Hepatocyte (in vitro differentiated cells): ENCODE data around the gene SLC15A5. TPM values are rescaled to one million over a fixed set of nuclear protein-coding genes. Genes with fewer than 3 reads are reported as not detected.

Experiments used
- DNase-seq: peaks from one replicate; pipeline ENCODE4 v3.0.0-alpha.2; 2016; ENCODE audit warnings: low spot score
- H2AFZ ChIP-seq: fragments of 200-600 bp; sonication (generic); 2 replicates; pipeline ENCODE4 v1.6.0; 2016; ENCODE audit warnings: antibody characterized with exemption, mild to moderate bottlenecking
- H3K27ac ChIP-seq: fragments of 200-600 bp; sonication (generic); 2 replicates; pipeline ENCODE4 v1.5.1; 2016; ENCODE audit warnings: mild to moderate bottlenecking
- H3K27me3 ChIP-seq: fragments of 200-600 bp; sonication (generic); 2 replicates; pipeline ENCODE4 v1.6.1; 2016
- H3K36me3 ChIP-seq: fragments of 200-600 bp; sonication (generic); replicated peaks from 2 replicates; pipeline ENCODE4 v1.5.1; 2016; ENCODE audit warnings: low read depth; ENCODE audit not compliant: insufficient read depth
- H3K4me1 ChIP-seq: fragments of 200-600 bp; sonication (generic); 2 replicates; pipeline ENCODE4 v1.5.1; 2016; ENCODE audit warnings: mild to moderate bottlenecking, moderate library complexity; ENCODE audit not compliant: insufficient read depth
- H3K4me2 ChIP-seq: fragments of 200-600 bp; sonication (generic); 2 replicates; pipeline ENCODE4 v1.6.0; 2016
- H3K4me3 ChIP-seq: fragments of 200-600 bp; sonication (generic); 2 replicates; pipeline ENCODE4 v1.5.1; 2016; ENCODE audit warnings: mild to moderate bottlenecking
- H3K79me2 ChIP-seq: fragments of 200-600 bp; sonication (generic); 2 replicates; pipeline ENCODE4 v1.6.0; 2017; ENCODE audit warnings: mild to moderate bottlenecking
- H3K9me2 ChIP-seq: fragments of 200-600 bp; sonication (generic); replicated peaks from 2 replicates; pipeline ENCODE4 v1.6.0; 2017; ENCODE audit warnings: mild to moderate bottlenecking; ENCODE audit not compliant: insufficient read depth
- H3K9me3 ChIP-seq: fragments of 200-600 bp; sonication (generic); 2 replicates; pipeline ENCODE4 v1.5.1; 2016; ENCODE audit warnings: low read depth, mild to moderate bottlenecking
- H4K20me1 ChIP-seq: fragments of 200-600 bp; sonication (generic); 2 replicates; pipeline ENCODE4 v1.6.0; 2016; ENCODE audit warnings: mild to moderate bottlenecking; ENCODE audit not compliant: insufficient read depth, poor library complexity, severe bottlenecking
- CTCF ChIP-seq: fragments of 200-600 bp; sonication (generic); IDR thresholded peaks from 2 replicates; pipeline ENCODE4 v1.5.1; 2016; ENCODE audit warnings: antibody characterized with exemption, mild to moderate bottlenecking; ENCODE audit not compliant: poor library complexity
- EZH2 ChIP-seq: fragments of 200-600 bp; sonication (generic); IDR thresholded peaks from 2 replicates; pipeline ENCODE4 v1.6.1; 2016; ENCODE audit warnings: antibody characterized with exemption, mild to moderate bottlenecking, borderline replicate concordance
- EZH2phosphoT487 ChIP-seq: fragments of 200-600 bp; sonication (generic); IDR thresholded peaks from one replicate; pipeline ENCODE4 v1.6.1; 2018; ENCODE audit warnings: antibody characterized with exemption, mild to moderate bottlenecking, low read depth, moderate library complexity; ENCODE audit not compliant: unreplicated experiment, severe bottlenecking
- WGBS: methylation state at CpG from one replicate; pipeline ENCODE4 v1.1.6; 2016; ENCODE audit warnings: low lambda C conversion rate; ENCODE audit errors: missing lambda C conversion rate; 5-methylcytosine and 5-hydroxymethylcytosine counted together
- polyA plus RNA-seq: library from polyadenylated mRNA; unstranded; fragments of >200 nt; fragmentation: Nextera tagmentation; extraction: Ambion mirVana; gene quantifications from 2 replicates; pipeline ENCODE4 v1.2.1, GENCODE V29; 2016
- total RNA-seq: library from RNA; depleted of rRNA; stranded (reverse); fragments of >200 nt; gene quantifications from 2 replicates; pipeline ENCODE4 v1.2.3, GENCODE V29; 2014

SLC15A5 gene
- total and polyA plus RNA-seq, 2 experiments from 2014 or later = 0.10 TPM; not detected in 1

GRCh38 chr12:16281157-16281556 lies 3.7 kb upstream of the SLC15A5 start:
- Histone ChIP-seq H3K27ac (peak overlapping the region; percentile 6), H2AFZ (no peak overlapping the region), H3K4me3 (no peak overlapping the region), H3K27me3 (no peaks in the 10 kb centered on the region), H3K9me2 (no peaks in the 10 kb centered on the region), H3K9me3 (no peaks in the 10 kb centered on the region), H3K79me2 (no peaks in the 10 kb centered on the region), H3K36me3 (no peaks in the 10 kb centered on the region), H3K4me2 (no peak overlapping the region), H3K4me1 (no peaks in the 10 kb centered on the region), H4K20me1 (no peaks in the 10 kb centered on the region)
- 70% methylated on average over 3 of the region's 3 CpGs for WGBS
- DNase-seq = peak; percentile 16
- TF ChIP-seq CTCF = no peak
- no peak for TF ChIP-seq EZH2
- TF ChIP-seq EZH2phosphoT487 = no peak

GRCh38 chr12:16272222-16272621 lies 5.3 kb downstream of the SLC15A5 start:
- TF ChIP-seq CTCF (no peak), EZH2 (no peak), EZH2phosphoT487 (no peak)
- 93% methylated on average over 3 of the region's 3 CpGs for WGBS
- H3K4me2 ChIP-seq = no peak overlapping the region
- no peaks in the 10 kb centered on the region for H4K20me1 ChIP-seq
- H3K36me3 ChIP-seq = no peaks in the 10 kb centered on the region
- H3K4me1 ChIP-seq = no peaks in the 10 kb centered on the region
- H3K27me3 ChIP-seq = no peaks in the 10 kb centered on the region
- H2AFZ ChIP-seq = no peak overlapping the region
- no peak for DNase-seq
- no peak overlapping the region for H3K27ac ChIP-seq
- H3K79me2 ChIP-seq = no peaks in the 10 kb centered on the region
- no peaks in the 10 kb centered on the region for H3K9me2 ChIP-seq
- H3K9me3 ChIP-seq = no peaks in the 10 kb centered on the region
- no peak overlapping the region for H3K4me3 ChIP-seq

- TF ChIP-seq CTCF = no peak
- TF ChIP-seq EZH2 = no peak
- no peak for TF ChIP-seq EZH2phosphoT487
- Histone ChIP-seq H3K4me3 (no peak overlapping the region), H3K4me1 (no peaks in the 10 kb centered on the region), H3K36me3 (no peaks in the 10 kb centered on the region), H3K9me2 (no peaks in the 10 kb centered on the region), H3K27ac (no peak overlapping the region), H3K27me3 (no peaks in the 10 kb centered on the region), H3K4me2 (no peak overlapping the region), H3K79me2 (no peaks in the 10 kb centered on the region), H2AFZ (no peak overlapping the region), H3K9me3 (no peaks in the 10 kb centered on the region), H4K20me1 (no peaks in the 10 kb centered on the region)
- WGBS = 55% methylated on average over 1 of the region's 1 CpG
- DNase-seq = no peak
These were observed 6.4 kb downstream of the SLC15A5 start for GRCh38 chr12:16271062-16271461.

- no peak for TF ChIP-seq EZH2phosphoT487
- TF ChIP-seq EZH2 = no peak
- no peak for TF ChIP-seq CTCF
- Histone ChIP-seq H3K4me3 (no peak overlapping the region), H3K4me1 (no peaks in the 10 kb centered on the region), H2AFZ (no peak overlapping the region), H3K27ac (no peak overlapping the region), H3K9me3 (no peaks in the 10 kb centered on the region), H3K79me2 (no peaks in the 10 kb centered on the region), H4K20me1 (no peaks in the 10 kb centered on the region), H3K9me2 (no peaks in the 10 kb centered on the region), H3K4me2 (no peak overlapping the region), H3K27me3 (no peaks in the 10 kb centered on the region), H3K36me3 (no peaks in the 10 kb centered on the region)
- no peak for DNase-seq
- WGBS = 93% methylated on average over 2 of the region's 2 CpGs
These were observed 7.5 kb downstream of the SLC15A5 start for GRCh38 chr12:16269946-16270345.
